HepG2 (cell line): Measurements from ENCODE around the gene SCGB1C2. TPM values are rescaled to one million over a fixed set of nuclear protein-coding genes. Genes with fewer than 3 reads are reported as not detected.

Experiments
- ATAC-seq: fragments of 200-7000 bp; cut with Tn5 transposase; 3 replicates; pipeline ENCODE4 v1.9.1; 2020; ENCODE audit warnings: mild to moderate bottlenecking, moderate library complexity
- BruUV-seq: library from RNA; stranded (reverse); fragments of 400-500 nt; replicated peaks from 2 replicates; lab custom pipeline; 2021; lab: Mats Ljungman, UMichigan
- CTCF ChIA-PET: fragments of 300-600 bp; formaldehyde crosslinking; extraction: SDS; loops from one replicate; lab custom pipeline; 2021; ENCODE audit warnings: low total read pairs, inconsistent platforms, low intra/inter-chr PET ratio; lab: Yijun Ruan, JAX
- POLR2A ChIA-PET: fragments of 350-600 bp; sonication (Branson Sonifier 250); formaldehyde crosslinking; loops from one replicate; lab custom pipeline; 2020; ENCODE audit warnings: antibody characterized with exemption, inconsistent platforms; lab: Yijun Ruan, JAX
- DNase-seq: peaks from one replicate; pipeline ENCODE4 v3.0.0-alpha.2; 2015; ENCODE audit warnings: low spot score
- FAIRE-seq: peaks from 3 replicates; lab custom pipeline; 2011; peaks lifted over from hg19 to GRCh38; lab: Jason Lieb, UNC
- H2AFZ ChIP-seq: one replicate; pipeline ENCODE4 v1.6.1; 2011; ENCODE audit warnings: low read length, inconsistent platforms
- H3K27ac ChIP-seq: fragments of 300-600 bp; 3 replicates; pipeline ENCODE4 v1.8.0; 2011; ENCODE audit warnings: mixed run types, mild to moderate bottlenecking, mixed read lengths, low read length, inconsistent platforms; ENCODE audit not compliant: insufficient read depth; ENCODE audit errors: extremely low read length
- H3K27me3 ChIP-seq, 2 experiments: fragments of 200-600 bp in 1 of 2; 2 replicates in 1 of 2; 3 replicates in 1 of 2; pipeline versions ENCODE4 v1.6.0 to v1.8.0; 2011; ENCODE audit warnings: low read length in 2 of 2, mild to moderate bottlenecking in 2 of 2, moderate library complexity in 2 of 2, inconsistent platforms in 1 of 2; ENCODE audit not compliant: insufficient read depth in 2 of 2, control insufficient read depth in 1 of 2
- H3K36me3 ChIP-seq, 2 experiments: fragments of 200-600 bp in 1 of 2; replicated peaks in 1 of 2; 2 replicates in 1 of 2; 3 replicates in 1 of 2; pipeline versions ENCODE4 v1.5.1 to v1.8.0; 2011; ENCODE audit warnings: low read length in 2 of 2, inconsistent platforms in 1 of 2; ENCODE audit not compliant: insufficient read depth in 2 of 2, control insufficient read depth in 1 of 2
- H3K4me1 ChIP-seq: 2 replicates; pipeline ENCODE4 v1.5.1; 2012; ENCODE audit warnings: low read length, inconsistent platforms; ENCODE audit not compliant: insufficient read depth
- H3K4me2 ChIP-seq: 2 replicates; pipeline ENCODE4 v1.6.0; 2011; ENCODE audit warnings: low read depth, low read length, inconsistent platforms
- H3K4me3 ChIP-seq, 3 experiments: fragments of 200-600 bp in 1 of 3; sonication (generic), shearing (Covaris generic) in 1 of 3; replicated peaks in 1 of 3; 2 replicates each; pipeline ENCODE4 v1.5.1; 2011 to 2016; ENCODE audit warnings: low read length in 3 of 3, inconsistent platforms in 2 of 3, low read depth in 2 of 3, mild to moderate bottlenecking in 2 of 3, control low read depth in 1 of 3, mixed read lengths in 1 of 3; ENCODE audit not compliant: insufficient read depth in 1 of 3
- H3K79me2 ChIP-seq: one replicate; pipeline ENCODE4 v1.6.1; 2011; ENCODE audit warnings: low read length, inconsistent platforms; ENCODE audit not compliant: insufficient read depth
- H3K9ac ChIP-seq: 2 replicates; pipeline ENCODE4 v1.6.0; 2011; ENCODE audit warnings: mild to moderate bottlenecking, low read depth, low read length, inconsistent platforms; ENCODE audit not compliant: insufficient read depth
- H3K9me3 ChIP-seq: 2 replicates; pipeline ENCODE4 v1.5.1; 2012; ENCODE audit warnings: mild to moderate bottlenecking, low read length
- H4K20me1 ChIP-seq: 2 replicates; pipeline ENCODE4 v1.6.0; 2011; ENCODE audit warnings: inconsistent platforms, mild to moderate bottlenecking, low read length, moderate library complexity; ENCODE audit not compliant: insufficient read depth
- HCFC1 ChIP-seq: fragments of 150-350 bp; IDR thresholded peaks from 2 replicates; pipeline ENCODE4 v1.6.1; 2014; ENCODE audit warnings: low read depth, low read length
- KLF9 ChIP-seq: IDR thresholded peaks from 2 replicates; pipeline ENCODE4 v1.6.1; 2016; ENCODE audit warnings: low read depth
- NAIF1 ChIP-seq: sonication (generic); formaldehyde crosslinking; IDR thresholded peaks from 2 replicates; pipeline ENCODE4 v1.5.0; 2020; ENCODE audit warnings: mild to moderate bottlenecking, missing genetic modification reagents, borderline replicate concordance
- ZNF451 ChIP-seq: sonication (generic); formaldehyde crosslinking; IDR thresholded peaks from 2 replicates; pipeline ENCODE4 v1.5.0; 2020; ENCODE audit warnings: mild to moderate bottlenecking, missing genetic modification reagents
- ZNF772 ChIP-seq: sonication (generic); formaldehyde crosslinking; IDR thresholded peaks from 2 replicates; pipeline ENCODE4 v1.5.0; 2020; ENCODE audit warnings: mild to moderate bottlenecking, missing genetic modification reagents
- WGBS: methylation state at CpG from one replicate; pipeline ENCODE4 v1.1.6; 2017; ENCODE audit warnings: low lambda C conversion rate; 5-methylcytosine and 5-hydroxymethylcytosine counted together
- in situ Hi-C: cut with HindIII; loops from 2 replicates; pipeline ENCODE4 v1.10.0; 2017; ENCODE audit warnings: low pct_unique_long_range_greater_than_20kb; ENCODE audit not compliant: extremely low pct_ligation_motif_present
- intact Hi-C: fragments of 100-400 bp; cut with micrococcal nuclease; formaldehyde crosslinking; loops from one replicate; pipeline ENCODE4 v1.10.0; 2022; ENCODE audit not compliant: unreplicated experiment
- polyA plus RNA-seq, 8 experiments: library from polyadenylated mRNA; depleted of rRNA in 3 of 8; stranded (reverse) in 7 of 8; unstranded in 1 of 8; fragments of >200 nt; fragmentation: Illumina TruSeq in 4 of 8; extraction: Trizol in 4 of 8; gene quantifications; 2 replicates each; pipeline versions ENCODE4 v1.2.1 to v1.2.3, GENCODE V29; 2011 to 2016; ENCODE audit warnings: low read depth in 4 of 8, missing spikeins in 1 of 8, mixed read lengths in 1 of 8; ENCODE audit not compliant: insufficient read depth in 1 of 8
- total RNA-seq, 5 experiments: library from RNA; depleted of rRNA; stranded (reverse); fragments of >200 nt; fragmentation: Illumina TruSeq; extraction: Trizol; gene quantifications; 2 replicates each; pipeline ENCODE4 v1.2.3, GENCODE V29; 2016; ENCODE audit warnings: low read depth in 1 of 5
- TF ChIP-seq, protein P1 (sequence below): sonication (generic); formaldehyde crosslinking; conservative IDR thresholded peaks from 2 replicates; pipeline ENCODE4 v1.8.0; 2022; ENCODE audit warnings: missing genetic modification reagents
- TF ChIP-seq, protein P2 (sequence below): sonication (generic); formaldehyde crosslinking; IDR thresholded peaks from 2 replicates; pipeline ENCODE4 v1.5.0; 2020; ENCODE audit warnings: missing genetic modification reagents, mild to moderate bottlenecking, borderline replicate concordance
- TF ChIP-seq, protein P3 (sequence below): sonication (generic); formaldehyde crosslinking; conservative IDR thresholded peaks from 2 replicates; pipeline ENCODE4 v1.4.0; 2020; ENCODE audit warnings: mild to moderate bottlenecking, missing genetic modification reagents, moderate library complexity

Gene SCGB1C2
- total and polyA plus RNA-seq, 2 of the 13 experiments (the other 11 are each of a cell fraction or from before 2014, with no cell fraction given) = not detected

DNA sequence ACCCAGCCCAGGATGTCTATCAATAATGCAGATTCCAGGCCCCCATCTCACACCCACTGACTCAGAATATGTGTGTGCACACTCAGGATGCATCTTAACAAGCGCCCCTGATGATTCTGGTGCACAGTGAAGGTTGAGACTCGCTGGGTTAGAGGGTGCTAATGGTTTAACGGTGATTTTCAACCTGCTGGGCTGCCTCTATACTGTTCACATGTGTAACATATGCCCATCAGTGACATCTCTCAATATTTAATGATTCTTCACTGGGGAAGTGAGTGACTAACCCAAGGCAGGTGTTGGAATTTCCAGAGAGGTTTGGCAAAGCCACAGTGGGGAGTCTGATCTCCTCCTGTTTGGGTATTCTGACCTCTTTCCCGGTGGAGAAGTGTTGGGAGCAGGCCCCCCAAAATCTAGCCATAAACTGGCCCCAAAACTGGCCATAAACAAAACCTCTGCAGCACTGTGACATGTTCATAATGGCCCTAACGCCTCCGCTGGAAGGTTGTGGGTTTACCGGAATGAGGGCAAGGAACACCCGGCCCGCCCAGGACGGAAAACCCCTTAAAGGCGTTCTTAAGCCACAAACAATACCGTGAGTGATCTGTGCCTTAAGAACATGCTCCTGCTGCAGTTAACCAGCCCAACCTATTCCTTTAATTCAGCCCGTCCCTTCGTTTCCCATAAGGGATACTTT, 48.2 kb downstream of the SCGB1C2 start:
- Histone ChIP-seq H3K4me2 (no peak overlapping the region), H2AFZ (no peak overlapping the region), H3K4me3 (no peak overlapping the region), H3K4me1 (peaks cover 15% of the 10 kb centered on the region), H3K9ac (no peak overlapping the region), H3K27ac (no peak overlapping the region), H3K36me3 (no peaks in the 10 kb centered on the region), H3K9me3 (no peaks in the 10 kb centered on the region), H3K79me2 (no peaks in the 10 kb centered on the region), H3K27me3 (peaks cover 6 to 58% of the 10 kb centered on the region in 2 experiments), H4K20me1 (no peaks in the 10 kb centered on the region)
- BruUV-seq = no TSS peak
- in situ Hi-C loops = no loop called here
- intact Hi-C loops = no loop called here
- no peak for DNase-seq
- FAIRE-seq = no peak
- no peak for TF ChIP-seq KLF9 (CRISPR knock-in tag)
- TF ChIP-seq, protein P1, sequence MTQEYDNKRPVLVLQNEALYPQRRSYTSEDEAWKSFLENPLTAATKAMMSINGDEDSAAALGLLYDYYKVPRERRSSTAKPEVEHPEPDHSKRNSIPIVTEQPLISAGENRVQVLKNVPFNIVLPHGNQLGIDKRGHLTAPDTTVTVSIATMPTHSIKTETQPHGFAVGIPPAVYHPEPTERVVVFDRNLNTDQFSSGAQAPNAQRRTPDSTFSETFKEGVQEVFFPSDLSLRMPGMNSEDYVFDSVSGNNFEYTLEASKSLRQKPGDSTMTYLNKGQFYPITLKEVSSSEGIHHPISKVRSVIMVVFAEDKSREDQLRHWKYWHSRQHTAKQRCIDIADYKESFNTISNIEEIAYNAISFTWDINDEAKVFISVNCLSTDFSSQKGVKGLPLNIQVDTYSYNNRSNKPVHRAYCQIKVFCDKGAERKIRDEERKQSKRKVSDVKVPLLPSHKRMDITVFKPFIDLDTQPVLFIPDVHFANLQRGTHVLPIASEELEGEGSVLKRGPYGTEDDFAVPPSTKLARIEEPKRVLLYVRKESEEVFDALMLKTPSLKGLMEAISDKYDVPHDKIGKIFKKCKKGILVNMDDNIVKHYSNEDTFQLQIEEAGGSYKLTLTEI (CRISPR knock-in tag) = no peak
- CTCF ChIA-PET = no interaction called here
- 13% methylated on average over 9 of the region's 14 CpGs for WGBS
- no peak for ATAC-seq
- POLR2A ChIA-PET = no interaction called here

DNA sequence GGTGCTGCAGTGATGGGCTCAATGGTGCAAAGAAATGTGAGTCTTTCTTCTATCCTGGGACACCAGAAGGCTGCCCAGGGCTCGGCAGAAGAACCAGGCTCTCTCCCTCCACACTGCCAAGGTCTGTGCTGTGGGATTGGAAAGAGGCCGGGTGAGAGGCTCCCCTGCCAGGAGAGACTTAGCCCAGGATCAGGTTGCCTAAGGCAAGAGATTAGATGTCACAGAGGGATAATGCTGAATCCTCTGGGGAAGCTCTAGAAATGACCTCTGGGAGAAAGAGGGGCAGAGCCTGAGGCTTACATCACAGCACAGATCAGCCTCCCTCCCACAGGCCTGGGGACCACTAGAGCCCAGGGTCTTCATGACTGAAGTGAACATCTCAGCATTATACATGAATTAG, 49.8 kb downstream of the SCGB1C2 start:
- Histone ChIP-seq H3K27me3 (peaks cover 2 to 50% of the 10 kb centered on the region in 2 experiments), H2AFZ (no peak overlapping the region), H3K4me1 (peaks cover 10% of the 10 kb centered on the region), H3K4me3 (no peak overlapping the region), H3K36me3 (no peaks in the 10 kb centered on the region), H4K20me1 (no peaks in the 10 kb centered on the region), H3K9ac (no peak overlapping the region), H3K27ac (no peak overlapping the region), H3K4me2 (no peak overlapping the region), H3K9me3 (no peaks in the 10 kb centered on the region), H3K79me2 (no peaks in the 10 kb centered on the region)
- intact Hi-C loops (no loop called here), in situ Hi-C loops (no loop called here)
- DNase-seq (no peak), FAIRE-seq (no peak), ATAC-seq (no peak)
- POLR2A ChIA-PET = no interaction called here
- BruUV-seq = no TSS peak
- CTCF ChIA-PET = no interaction called here
- 10% methylated on average over 2 of the region's 2 CpGs for WGBS
- TF ChIP-seq, protein P2, sequence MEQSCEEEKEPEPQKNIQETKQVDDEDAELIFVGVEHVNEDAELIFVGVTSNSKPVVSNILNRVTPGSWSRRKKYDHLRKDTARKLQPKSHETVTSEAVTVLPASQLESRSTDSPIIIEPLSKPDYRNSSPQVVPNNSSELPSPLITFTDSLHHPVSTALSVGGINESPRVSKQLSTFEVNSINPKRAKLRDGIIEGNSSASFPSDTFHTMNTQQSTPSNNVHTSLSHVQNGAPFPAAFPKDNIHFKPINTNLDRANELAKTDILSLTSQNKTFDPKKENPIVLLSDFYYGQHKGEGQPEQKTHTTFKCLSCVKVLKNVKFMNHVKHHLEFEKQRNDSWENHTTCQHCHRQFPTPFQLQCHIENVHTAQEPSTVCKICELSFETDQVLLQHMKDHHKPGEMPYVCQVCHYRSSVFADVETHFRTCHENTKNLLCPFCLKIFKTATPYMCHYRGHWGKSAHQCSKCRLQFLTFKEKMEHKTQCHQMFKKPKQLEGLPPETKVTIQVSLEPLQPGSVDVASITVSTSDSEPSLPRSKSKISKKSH (CRISPR knock-in tag) = no peak
- TF ChIP-seq NAIF1 (CRISPR knock-in tag) (no peak), ZNF451 (CRISPR knock-in tag) (no peak), HCFC1 (no peak), ZNF772 (CRISPR knock-in tag) (no peak)
- TF ChIP-seq, protein P3, sequence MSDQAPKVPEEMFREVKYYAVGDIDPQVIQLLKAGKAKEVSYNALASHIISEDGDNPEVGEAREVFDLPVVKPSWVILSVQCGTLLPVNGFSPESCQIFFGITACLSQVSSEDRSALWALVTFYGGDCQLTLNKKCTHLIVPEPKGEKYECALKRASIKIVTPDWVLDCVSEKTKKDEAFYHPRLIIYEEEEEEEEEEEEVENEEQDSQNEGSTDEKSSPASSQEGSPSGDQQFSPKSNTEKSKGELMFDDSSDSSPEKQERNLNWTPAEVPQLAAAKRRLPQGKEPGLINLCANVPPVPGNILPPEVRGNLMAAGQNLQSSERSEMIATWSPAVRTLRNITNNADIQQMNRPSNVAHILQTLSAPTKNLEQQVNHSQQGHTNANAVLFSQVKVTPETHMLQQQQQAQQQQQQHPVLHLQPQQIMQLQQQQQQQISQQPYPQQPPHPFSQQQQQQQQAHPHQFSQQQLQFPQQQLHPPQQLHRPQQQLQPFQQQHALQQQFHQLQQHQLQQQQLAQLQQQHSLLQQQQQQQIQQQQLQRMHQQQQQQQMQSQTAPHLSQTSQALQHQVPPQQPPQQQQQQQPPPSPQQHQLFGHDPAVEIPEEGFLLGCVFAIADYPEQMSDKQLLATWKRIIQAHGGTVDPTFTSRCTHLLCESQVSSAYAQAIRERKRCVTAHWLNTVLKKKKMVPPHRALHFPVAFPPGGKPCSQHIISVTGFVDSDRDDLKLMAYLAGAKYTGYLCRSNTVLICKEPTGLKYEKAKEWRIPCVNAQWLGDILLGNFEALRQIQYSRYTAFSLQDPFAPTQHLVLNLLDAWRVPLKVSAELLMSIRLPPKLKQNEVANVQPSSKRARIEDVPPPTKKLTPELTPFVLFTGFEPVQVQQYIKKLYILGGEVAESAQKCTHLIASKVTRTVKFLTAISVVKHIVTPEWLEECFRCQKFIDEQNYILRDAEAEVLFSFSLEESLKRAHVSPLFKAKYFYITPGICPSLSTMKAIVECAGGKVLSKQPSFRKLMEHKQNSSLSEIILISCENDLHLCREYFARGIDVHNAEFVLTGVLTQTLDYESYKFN = no peak
